ENCODE measurements around the gene CBX1. TPM values are rescaled to one million over a fixed set of nuclear protein-coding genes. Genes with fewer than 3 reads are reported as not detected.
A peak's percentile ranks its signal among the peaks of the same experiment; 100 is the strongest.

CBX1 gene
- total RNA-seq, 1 donor from 2014 or later, result 69.3 TPM

DNA sequence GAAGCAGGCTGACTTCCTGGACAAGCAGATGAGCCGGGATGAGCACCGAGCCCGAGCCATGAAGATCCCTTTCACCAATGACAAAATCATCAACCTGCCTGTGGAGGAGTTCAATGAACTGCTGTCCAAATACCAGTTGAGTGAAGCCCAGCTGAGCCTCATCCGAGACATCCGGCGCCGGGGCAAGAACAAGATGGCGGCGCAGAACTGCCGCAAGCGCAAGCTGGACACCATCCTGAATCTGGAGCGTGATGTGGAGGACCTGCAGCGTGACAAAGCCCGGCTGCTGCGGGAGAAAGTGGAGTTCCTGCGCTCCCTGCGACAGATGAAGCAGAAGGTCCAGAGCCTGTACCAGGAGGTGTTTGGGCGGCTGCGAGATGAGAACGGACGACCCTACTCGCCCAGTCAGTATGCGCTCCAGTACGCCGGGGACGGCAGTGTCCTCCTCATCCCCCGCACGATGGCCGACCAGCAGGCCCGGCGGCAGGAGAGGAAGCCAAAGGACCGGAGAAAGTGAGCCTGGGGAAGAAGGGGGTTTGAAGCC, 42.1 kb downstream of the CBX1 start:
- Histone ChIP-seq H3K27me3 (ENCODE audit: insufficient read depth, low read length) (no peaks in the 10 kb centered on the region), H3K4me3 (ENCODE audit: insufficient read depth, low read depth, low read length) (no peak overlapping the region), H3K9me3 (ENCODE audit: insufficient read depth, low read depth, low read length) (no peaks in the 10 kb centered on the region), H3K36me3 (ENCODE audit: insufficient read depth, low read length) (peaks cover 46% of the 10 kb centered on the region), H3K27ac (ENCODE audit: low read depth, low read length) (no peak overlapping the region), H3K4me1 (ENCODE audit: insufficient read depth, low read length) (peaks cover 15% of the 10 kb centered on the region), H3K79me2 (ENCODE audit: insufficient read depth, low read length) (peaks cover 61% of the 10 kb centered on the region), H2AFZ (ENCODE audit: low read depth, low read length) (no peak overlapping the region), H3K9ac (ENCODE audit: low read length) (no peak overlapping the region), H4K20me1 (ENCODE audit: insufficient read depth, low read length) (peaks cover 74% of the 10 kb centered on the region), H3K4me2 (ENCODE audit: low read length) (no peak overlapping the region)
- Mint-ChIP-seq H3K4me3 (ENCODE audit: unreplicated experiment) (no peak overlapping the region), H3K9me3 (ENCODE audit: unreplicated experiment) (no peaks in the 10 kb centered on the region), H3K4me1 (ENCODE audit: low read depth, unreplicated experiment) (peaks cover 36% of the 10 kb centered on the region), H3K27me3 (ENCODE audit: low read depth, unreplicated experiment) (no peaks in the 10 kb centered on the region), H3K36me3 (ENCODE audit: low read depth, unreplicated experiment) (peaks cover 62% of the 10 kb centered on the region), H3K27ac (ENCODE audit: unreplicated experiment) (peak overlapping the region; percentile 58)
- TF ChIP-seq, protein P1, sequence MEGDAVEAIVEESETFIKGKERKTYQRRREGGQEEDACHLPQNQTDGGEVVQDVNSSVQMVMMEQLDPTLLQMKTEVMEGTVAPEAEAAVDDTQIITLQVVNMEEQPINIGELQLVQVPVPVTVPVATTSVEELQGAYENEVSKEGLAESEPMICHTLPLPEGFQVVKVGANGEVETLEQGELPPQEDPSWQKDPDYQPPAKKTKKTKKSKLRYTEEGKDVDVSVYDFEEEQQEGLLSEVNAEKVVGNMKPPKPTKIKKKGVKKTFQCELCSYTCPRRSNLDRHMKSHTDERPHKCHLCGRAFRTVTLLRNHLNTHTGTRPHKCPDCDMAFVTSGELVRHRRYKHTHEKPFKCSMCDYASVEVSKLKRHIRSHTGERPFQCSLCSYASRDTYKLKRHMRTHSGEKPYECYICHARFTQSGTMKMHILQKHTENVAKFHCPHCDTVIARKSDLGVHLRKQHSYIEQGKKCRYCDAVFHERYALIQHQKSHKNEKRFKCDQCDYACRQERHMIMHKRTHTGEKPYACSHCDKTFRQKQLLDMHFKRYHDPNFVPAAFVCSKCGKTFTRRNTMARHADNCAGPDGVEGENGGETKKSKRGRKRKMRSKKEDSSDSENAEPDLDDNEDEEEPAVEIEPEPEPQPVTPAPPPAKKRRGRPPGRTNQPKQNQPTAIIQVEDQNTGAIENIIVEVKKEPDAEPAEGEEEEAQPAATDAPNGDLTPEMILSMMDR (IDR thresholded peaks at IDR 0.05; ENCODE audit: insufficient read depth, low read depth, low read length), result no peak
- TF ChIP-seq EZH2 (IDR thresholded peaks at IDR 0.05; ENCODE audit: insufficient read depth, low read length), result no peak
- DNase-seq (ENCODE audit: low read depth) (no peak), FAIRE-seq (no peak)

DNA sequence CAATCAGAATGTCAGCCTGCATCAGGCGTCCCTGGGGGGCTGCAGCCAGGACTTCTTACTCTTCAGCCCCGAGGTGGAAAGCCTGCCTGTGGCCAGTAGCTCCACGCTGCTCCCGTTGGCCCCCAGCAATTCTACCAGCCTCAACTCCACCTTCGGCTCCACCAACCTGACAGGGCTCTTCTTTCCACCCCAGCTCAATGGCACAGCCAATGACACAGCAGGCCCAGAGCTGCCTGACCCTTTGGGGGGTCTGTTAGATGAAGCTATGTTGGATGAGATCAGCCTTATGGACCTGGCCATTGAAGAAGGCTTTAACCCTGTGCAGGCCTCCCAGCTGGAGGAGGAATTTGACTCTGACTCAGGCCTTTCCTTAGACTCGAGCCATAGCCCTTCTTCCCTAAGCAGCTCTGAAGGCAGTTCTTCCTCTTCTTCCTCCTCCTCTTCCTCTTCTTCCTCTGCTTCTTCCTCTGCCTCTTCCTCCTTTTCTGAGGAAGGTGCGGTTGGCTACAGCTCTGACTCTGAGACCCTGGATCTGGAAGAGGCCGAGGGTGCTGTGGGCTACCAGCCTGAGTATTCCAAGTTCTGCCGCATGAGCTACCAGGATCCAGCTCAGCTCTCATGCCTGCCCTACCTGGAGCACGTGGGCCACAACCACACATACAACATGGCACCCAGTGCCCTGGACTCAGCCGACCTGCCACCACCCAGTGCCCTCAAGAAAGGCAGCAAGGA, 42.7 kb downstream of the CBX1 start:
- H3K36me3 ChIP-seq (ENCODE audit: insufficient read depth, low read length), result peaks cover 43% of the 10 kb centered on the region
- H3K9ac ChIP-seq (ENCODE audit: low read length), result no peak overlapping the region
- H3K9me3 ChIP-seq (ENCODE audit: insufficient read depth, low read depth, low read length), result no peaks in the 10 kb centered on the region
- peaks cover 77% of the 10 kb centered on the region for H4K20me1 ChIP-seq (ENCODE audit: insufficient read depth, low read length)
- Mint-ChIP-seq H3K36me3 (ENCODE audit: low read depth, unreplicated experiment) (peaks cover 60% of the 10 kb centered on the region), H3K27ac (ENCODE audit: unreplicated experiment) (peak overlapping the region; percentile 77), H3K4me3 (ENCODE audit: unreplicated experiment) (no peak overlapping the region), H3K27me3 (ENCODE audit: low read depth, unreplicated experiment) (no peaks in the 10 kb centered on the region), H3K4me1 (ENCODE audit: low read depth, unreplicated experiment) (peaks cover 38% of the 10 kb centered on the region), H3K9me3 (ENCODE audit: unreplicated experiment) (no peaks in the 10 kb centered on the region)
- no peak overlapping the region for H2AFZ ChIP-seq (ENCODE audit: low read depth, low read length)
- H3K4me3 ChIP-seq (ENCODE audit: insufficient read depth, low read depth, low read length), result no peak overlapping the region
- H3K4me2 ChIP-seq (ENCODE audit: low read length), result no peak overlapping the region
- no peak overlapping the region for H3K27ac ChIP-seq (ENCODE audit: low read depth, low read length)
- peaks cover 18% of the 10 kb centered on the region for H3K4me1 ChIP-seq (ENCODE audit: insufficient read depth, low read length)
- TF ChIP-seq EZH2 (IDR thresholded peaks at IDR 0.05; ENCODE audit: insufficient read depth, low read length), result no peak
- TF ChIP-seq, protein P1 (IDR thresholded peaks at IDR 0.05; ENCODE audit: insufficient read depth, low read depth, low read length), result no peak
- H3K27me3 ChIP-seq (ENCODE audit: insufficient read depth, low read length), result no peaks in the 10 kb centered on the region
- DNase-seq (ENCODE audit: low read depth) (no peak), FAIRE-seq (no peak)
- H3K79me2 ChIP-seq (ENCODE audit: insufficient read depth, low read length), result peaks cover 67% of the 10 kb centered on the region

DNA sequence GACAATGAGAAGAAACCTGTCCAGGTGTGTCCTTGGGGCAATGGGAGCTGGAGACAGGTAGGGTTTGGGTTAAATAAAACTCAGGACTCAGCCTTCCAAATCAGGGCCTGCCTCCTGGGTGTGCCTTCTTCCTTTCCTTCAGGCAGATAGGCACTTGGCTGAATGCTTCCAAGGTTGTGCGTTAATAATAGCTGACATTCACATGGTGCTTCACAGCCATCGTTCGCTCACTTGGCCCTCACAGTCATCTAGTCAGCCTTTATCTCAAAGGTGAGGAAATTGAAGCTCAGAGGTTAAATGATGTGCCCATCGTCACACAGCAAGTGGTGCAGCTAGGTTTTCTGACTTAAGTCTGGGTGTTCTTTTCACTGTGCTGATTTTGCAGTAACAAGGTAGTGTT, 43.7 kb downstream of the CBX1 start:
- H3K4me2 ChIP-seq (ENCODE audit: low read length), result no peak overlapping the region
- no peaks in the 10 kb centered on the region for H3K9me3 Mint-ChIP-seq (ENCODE audit: unreplicated experiment)
- peaks cover 60% of the 10 kb centered on the region for H3K36me3 Mint-ChIP-seq (ENCODE audit: low read depth, unreplicated experiment)
- no peaks in the 10 kb centered on the region for H3K27me3 ChIP-seq (ENCODE audit: insufficient read depth, low read length)
- peaks cover 86% of the 10 kb centered on the region for H4K20me1 ChIP-seq (ENCODE audit: insufficient read depth, low read length)
- H3K4me1 Mint-ChIP-seq (ENCODE audit: low read depth, unreplicated experiment), result peaks cover 47% of the 10 kb centered on the region
- H2AFZ ChIP-seq (ENCODE audit: low read depth, low read length), result no peak overlapping the region
- peak overlapping the region; percentile 50 for H3K4me3 Mint-ChIP-seq (ENCODE audit: unreplicated experiment)
- peaks cover 27% of the 10 kb centered on the region for H3K4me1 ChIP-seq (ENCODE audit: insufficient read depth, low read length)
- TF ChIP-seq EZH2 (IDR thresholded peaks at IDR 0.05; ENCODE audit: insufficient read depth, low read length), result no peak
- TF ChIP-seq, protein P1 (IDR thresholded peaks at IDR 0.05; ENCODE audit: insufficient read depth, low read depth, low read length), result no peak
- no peak overlapping the region for H3K27ac ChIP-seq (ENCODE audit: low read depth, low read length)
- DNase-seq (ENCODE audit: low read depth) (no peak), FAIRE-seq (no peak)
- no peaks in the 10 kb centered on the region for H3K27me3 Mint-ChIP-seq (ENCODE audit: low read depth, unreplicated experiment)
- no peak overlapping the region for H3K9ac ChIP-seq (ENCODE audit: low read length)
- H3K36me3 ChIP-seq (ENCODE audit: insufficient read depth, low read length), result peaks cover 37% of the 10 kb centered on the region
- H3K27ac Mint-ChIP-seq (ENCODE audit: unreplicated experiment), result peak overlapping the region; percentile 100
- peaks cover 73% of the 10 kb centered on the region for H3K79me2 ChIP-seq (ENCODE audit: insufficient read depth, low read length)
- no peaks in the 10 kb centered on the region for H3K9me3 ChIP-seq (ENCODE audit: insufficient read depth, low read depth, low read length)
- H3K4me3 ChIP-seq (ENCODE audit: insufficient read depth, low read depth, low read length), result no peak overlapping the region
